ENCODE data around the gene FRAT1. TPM values are rescaled to one million over a fixed set of nuclear protein-coding genes. Genes with fewer than 3 reads are reported as not detected.

Gene FRAT1
- total and polyA plus RNA-seq, 2 donors (not counting 3 experiments of a cell fraction or from before 2014, with no cell fraction given): 2.2 to 3.2 TPM

GRCh38 chr10:97314671-97315070 is 4.4 kb upstream of the FRAT1 start:
- DNase-seq (ENCODE audit: low read depth, low spot score) (no peak), FAIRE-seq (no peak)
- Histone ChIP-seq H3K27me3 (ENCODE audit: control insufficient read depth in 2 of 2, insufficient read depth in 2 of 2, low read length in 2 of 2) (no peaks in the 10 kb centered on the region), H3K36me3 (ENCODE audit: control insufficient read depth in 2 of 2, extremely low read depth in 1 of 2, insufficient read depth in 2 of 2, low read length in 2 of 2) (no peaks in the 10 kb centered on the region), H3K4me2 (ENCODE audit: insufficient read depth, low read length) (no peak overlapping the region), H2AFZ (ENCODE audit: low read depth, low read length) (no peak overlapping the region), H3K4me3 (replicated peaks in 1 of 3; ENCODE audit: insufficient read depth in 1 of 3, low read depth in 1 of 3, low read length in 3 of 3) (no peak overlapping the region), H4K20me1 (replicated peaks; ENCODE audit: control insufficient read depth, extremely low read depth, insufficient read depth, low read length) (no peaks in the 10 kb centered on the region), H3K27ac (ENCODE audit: insufficient read depth, low read depth, low read length) (no peak overlapping the region), H3K9me1 (replicated peaks; ENCODE audit: control insufficient read depth, extremely low read depth, insufficient read depth, low read length) (no peaks in the 10 kb centered on the region), H3K79me2 (ENCODE audit: control insufficient read depth, insufficient read depth, low read length) (no peaks in the 10 kb centered on the region), H3K9ac (replicated peaks; ENCODE audit: extremely low read depth, insufficient read depth, low read length) (no peak overlapping the region), H3K4me1 (ENCODE audit: control insufficient read depth, extremely low read depth, insufficient read depth, low read length) (no peaks in the 10 kb centered on the region), H3K9me3 (replicated peaks; ENCODE audit: control insufficient read depth, insufficient read depth, low read length) (no peaks in the 10 kb centered on the region)
- no TSS peak for BruUV-seq (replicated peaks)
- dilution Hi-C loops (cut with MboI; ENCODE audit: extremely low pct_ligation_motif_present, low sequenced_read_pairs): no loop called here
- CTCF ChIA-PET: interaction anchor here (0.7 kb wide), 1 partner anchor 19 kb away, joined by 4 read pairs; no protein-coding TSS in a partner anchor
- intact Hi-C loops (cut with micrococcal nuclease): no loop called here
- POLR2A ChIA-PET: no interaction called here
- TF ChIP-seq JUN (IDR thresholded peaks at IDR 0.05; ENCODE audit: borderline replicate concordance, insufficient read depth, insufficient read length, low read depth): no peak
- TF ChIP-seq FOS (IDR thresholded peaks at IDR 0.05; ENCODE audit: borderline replicate concordance, insufficient read depth, low read length): no peak
- no peak for TF ChIP-seq CTCF (IDR thresholded peaks at IDR 0.05; ENCODE audit: extremely low read depth in 1 of 2, insufficient read depth in 1 of 2, low read depth in 1 of 2, low read length in 2 of 2)
- TF ChIP-seq EZH2 (IDR thresholded peaks at IDR 0.05; ENCODE audit: borderline replicate concordance, low read depth, low read length, severe bottlenecking): no peak

Measured in endothelial cell of umbilical vein (primary cell).